Chondrocyte (in vitro differentiated cells): ENCODE measurements around the gene VMP1. TPM values are rescaled to one million over a fixed set of nuclear protein-coding genes. Genes with fewer than 3 reads are reported as not detected.
"Not testable (repeated sequence)": the region's sequence is repeated elsewhere in the genome, so short reads cannot be mapped to it uniquely, and the experiment has no call there.

ENCODE experiments used
- DNase-seq: peaks from one replicate; pipeline ENCODE4 v3.0.0; 2021; ENCODE audit warnings: mixed read lengths, low spot score
- H3K27ac Mint-ChIP-seq: one replicate; pipeline ENCODE4 v1.8.0; 2021; ENCODE audit warnings: mild to moderate bottlenecking, moderate library complexity, mixed read lengths; ENCODE audit not compliant: unreplicated experiment
- H3K27me3 Mint-ChIP-seq: 2 replicates; pipeline ENCODE4 v1.8.0; 2021; ENCODE audit warnings: low read depth, mixed read lengths
- H3K36me3 Mint-ChIP-seq: 2 replicates; pipeline ENCODE4 v1.8.0; 2021; ENCODE audit warnings: low read depth, mixed read lengths
- H3K4me1 Mint-ChIP-seq: 2 replicates; pipeline ENCODE4 v1.8.0; 2021; ENCODE audit warnings: low read depth, mild to moderate bottlenecking, mixed read lengths
- H3K4me3 Mint-ChIP-seq: one replicate; pipeline ENCODE4 v1.8.0; 2021; ENCODE audit warnings: mild to moderate bottlenecking, moderate library complexity, mixed read lengths; ENCODE audit not compliant: unreplicated experiment
- H3K9me3 Mint-ChIP-seq: 2 replicates; pipeline ENCODE4 v1.8.0; 2021; ENCODE audit warnings: low read depth, mixed read lengths
- total RNA-seq: library from RNA; stranded (reverse); gene quantifications from 3 replicates; pipeline ENCODE4 v1.2.1, GENCODE V29; 2021
- TF ChIP-seq, protein P1 (sequence below): fragments of 200-600 bp; sonication (generic); IDR thresholded peaks from 2 replicates; pipeline ENCODE4 v1.5.0; 2021; ENCODE audit warnings: antibody characterized with exemption, mild to moderate bottlenecking, moderate library complexity

Gene VMP1
- total RNA-seq, 1 donor from 2014 or later, result 295 TPM

DNA sequence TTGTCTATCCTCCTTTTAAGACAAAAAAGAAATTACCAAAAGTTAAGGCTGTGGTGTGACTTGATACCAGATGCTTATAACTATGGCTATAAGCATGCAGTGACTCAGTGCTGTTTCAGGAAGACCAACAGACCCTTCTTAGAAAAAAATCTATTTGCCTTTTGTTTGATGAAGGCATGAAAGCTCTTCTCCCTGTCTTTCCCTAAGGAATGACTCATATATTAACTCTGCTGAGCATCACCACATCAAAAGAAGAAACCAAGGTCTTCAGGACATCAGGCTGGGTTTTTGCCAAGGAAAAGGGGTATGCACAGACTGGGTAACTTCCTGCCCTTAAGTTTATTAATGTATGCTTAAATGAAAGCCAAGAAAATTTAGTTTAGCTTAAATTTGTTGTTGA, 47.1 kb downstream of the VMP1 start:
- Mint-ChIP-seq H3K27ac (peak overlapping the region; percentile 89), H3K27me3 (no peaks in the 10 kb centered on the region), H3K36me3 (peaks cover 5% of the 10 kb centered on the region), H3K4me3 (peak overlapping the region; percentile 43), H3K9me3 (peaks cover 3% of the 10 kb centered on the region), H3K4me1 (peaks cover 72% of the 10 kb centered on the region)
- DNase-seq, result no peak
- TF ChIP-seq, protein P1, sequence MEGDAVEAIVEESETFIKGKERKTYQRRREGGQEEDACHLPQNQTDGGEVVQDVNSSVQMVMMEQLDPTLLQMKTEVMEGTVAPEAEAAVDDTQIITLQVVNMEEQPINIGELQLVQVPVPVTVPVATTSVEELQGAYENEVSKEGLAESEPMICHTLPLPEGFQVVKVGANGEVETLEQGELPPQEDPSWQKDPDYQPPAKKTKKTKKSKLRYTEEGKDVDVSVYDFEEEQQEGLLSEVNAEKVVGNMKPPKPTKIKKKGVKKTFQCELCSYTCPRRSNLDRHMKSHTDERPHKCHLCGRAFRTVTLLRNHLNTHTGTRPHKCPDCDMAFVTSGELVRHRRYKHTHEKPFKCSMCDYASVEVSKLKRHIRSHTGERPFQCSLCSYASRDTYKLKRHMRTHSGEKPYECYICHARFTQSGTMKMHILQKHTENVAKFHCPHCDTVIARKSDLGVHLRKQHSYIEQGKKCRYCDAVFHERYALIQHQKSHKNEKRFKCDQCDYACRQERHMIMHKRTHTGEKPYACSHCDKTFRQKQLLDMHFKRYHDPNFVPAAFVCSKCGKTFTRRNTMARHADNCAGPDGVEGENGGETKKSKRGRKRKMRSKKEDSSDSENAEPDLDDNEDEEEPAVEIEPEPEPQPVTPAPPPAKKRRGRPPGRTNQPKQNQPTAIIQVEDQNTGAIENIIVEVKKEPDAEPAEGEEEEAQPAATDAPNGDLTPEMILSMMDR, result no peak

DNA sequence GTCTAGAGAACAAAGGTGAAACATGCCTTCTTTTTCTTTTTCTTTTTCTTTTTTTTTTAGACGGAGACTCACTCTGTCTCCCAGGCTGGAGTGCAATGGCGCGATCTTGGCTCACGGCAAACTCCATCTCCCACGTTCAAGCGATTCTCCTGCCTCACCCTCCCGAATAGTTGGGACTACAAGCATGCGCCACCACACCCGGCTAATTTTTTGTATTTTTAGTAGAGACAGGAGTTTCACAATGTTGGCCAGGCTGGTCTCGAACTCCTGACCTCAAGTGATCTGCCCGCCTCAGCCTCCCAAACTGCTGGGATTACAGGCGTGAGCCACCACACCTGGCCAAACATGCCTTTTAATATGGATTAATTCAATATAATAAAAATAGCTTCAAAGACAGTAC, 47.6 kb downstream of the VMP1 start:
- H3K27ac Mint-ChIP-seq, result peak overlapping the region; percentile 89
- H3K9me3 Mint-ChIP-seq, H3K27me3 Mint-ChIP-seq, DNase-seq, H3K36me3 Mint-ChIP-seq: not testable (repeated sequence)
- H3K4me3 Mint-ChIP-seq, result peak overlapping the region; percentile 43
- H3K4me1 Mint-ChIP-seq, result peaks cover 76% of the 10 kb centered on the region

DNA sequence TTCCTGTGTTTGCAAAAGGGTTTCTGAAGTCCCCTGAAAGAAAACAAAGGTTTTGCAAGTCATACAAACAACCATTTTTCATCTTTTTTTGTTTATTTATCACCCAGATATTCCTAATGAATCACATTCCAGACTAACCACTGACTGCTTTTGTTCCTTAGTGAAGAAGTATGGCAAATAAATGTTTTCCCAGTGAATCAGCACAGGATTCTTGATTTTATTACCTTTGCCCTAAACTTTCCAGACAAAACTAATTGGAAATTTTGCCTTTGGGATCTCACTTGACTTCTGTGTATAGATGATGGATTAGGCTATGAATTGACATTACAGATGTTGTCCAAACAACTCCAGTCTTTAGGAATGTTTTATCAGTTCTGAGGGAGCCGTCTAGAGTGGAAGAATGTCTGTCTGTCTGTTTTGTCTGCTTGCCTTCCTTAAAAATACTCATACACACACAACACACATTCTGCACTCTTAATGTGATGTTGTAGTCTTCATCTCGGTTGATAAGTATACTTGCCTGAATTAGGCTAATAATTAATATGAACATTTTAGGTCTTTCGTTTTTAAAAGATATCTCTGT, 48.9 kb downstream of the VMP1 start:
- peaks cover 7% of the 10 kb centered on the region for H3K9me3 Mint-ChIP-seq
- DNase-seq, result no peak
- peak overlapping the region; percentile 89 for H3K27ac Mint-ChIP-seq
- peaks cover 80% of the 10 kb centered on the region for H3K4me1 Mint-ChIP-seq
- peaks cover 12% of the 10 kb centered on the region for H3K36me3 Mint-ChIP-seq
- H3K27me3 Mint-ChIP-seq, result no peaks in the 10 kb centered on the region
- TF ChIP-seq, protein P1, result no peak
- no peak overlapping the region for H3K4me3 Mint-ChIP-seq

DNA sequence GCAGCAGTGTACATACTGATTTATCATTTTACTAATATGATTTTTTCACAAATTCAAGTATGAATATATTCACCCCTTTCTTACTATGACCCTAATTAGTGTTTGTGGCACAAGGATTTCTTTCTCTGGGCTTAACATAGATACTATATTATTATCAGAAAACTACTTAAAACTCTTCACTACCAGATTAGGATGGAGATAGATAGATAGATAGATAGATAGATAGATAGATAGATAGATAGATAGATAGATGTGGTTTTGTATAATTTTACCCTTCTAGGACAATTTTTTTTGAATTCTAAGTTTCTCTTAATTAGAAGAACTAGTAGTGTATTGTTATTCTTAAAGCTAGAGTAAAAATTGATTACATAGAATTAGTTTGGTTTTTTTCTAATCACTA, 49.6 kb downstream of the VMP1 start:
- Mint-ChIP-seq H3K27me3 (no peaks in the 10 kb centered on the region), H3K4me3 (no peak overlapping the region), H3K27ac (peak overlapping the region; percentile 89), H3K4me1 (peaks cover 81% of the 10 kb centered on the region), H3K36me3 (peaks cover 13% of the 10 kb centered on the region), H3K9me3 (peaks cover 7% of the 10 kb centered on the region)
- DNase-seq, result no peak
- TF ChIP-seq, protein P1, result no peak

DNA sequence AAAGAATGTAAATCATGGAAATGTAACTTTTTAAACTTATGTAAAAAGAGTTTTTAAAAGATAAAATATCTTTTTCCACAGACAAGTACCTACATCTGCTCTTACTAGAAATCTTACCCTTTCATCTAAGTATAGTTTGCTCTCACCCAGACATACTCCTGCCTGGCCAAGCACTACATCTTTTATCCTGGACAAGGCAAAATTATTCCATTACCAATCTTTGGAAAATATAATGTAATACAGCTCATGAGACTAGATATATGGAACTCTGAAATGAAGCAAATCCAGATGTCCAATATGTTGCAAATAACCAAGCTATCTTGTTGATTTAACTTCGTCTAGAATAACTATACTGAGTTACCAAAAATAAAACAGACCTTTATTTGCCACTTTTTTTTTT, 50.0 kb downstream of the VMP1 start:
- peaks cover 79% of the 10 kb centered on the region for H3K4me1 Mint-ChIP-seq
- peak overlapping the region; percentile 89 for H3K27ac Mint-ChIP-seq
- H3K9me3 Mint-ChIP-seq, result peaks cover 7% of the 10 kb centered on the region
- no peaks in the 10 kb centered on the region for H3K27me3 Mint-ChIP-seq
- no peak for DNase-seq
- TF ChIP-seq, protein P1, result no peak
- peaks cover 13% of the 10 kb centered on the region for H3K36me3 Mint-ChIP-seq
- no peak overlapping the region for H3K4me3 Mint-ChIP-seq

DNA sequence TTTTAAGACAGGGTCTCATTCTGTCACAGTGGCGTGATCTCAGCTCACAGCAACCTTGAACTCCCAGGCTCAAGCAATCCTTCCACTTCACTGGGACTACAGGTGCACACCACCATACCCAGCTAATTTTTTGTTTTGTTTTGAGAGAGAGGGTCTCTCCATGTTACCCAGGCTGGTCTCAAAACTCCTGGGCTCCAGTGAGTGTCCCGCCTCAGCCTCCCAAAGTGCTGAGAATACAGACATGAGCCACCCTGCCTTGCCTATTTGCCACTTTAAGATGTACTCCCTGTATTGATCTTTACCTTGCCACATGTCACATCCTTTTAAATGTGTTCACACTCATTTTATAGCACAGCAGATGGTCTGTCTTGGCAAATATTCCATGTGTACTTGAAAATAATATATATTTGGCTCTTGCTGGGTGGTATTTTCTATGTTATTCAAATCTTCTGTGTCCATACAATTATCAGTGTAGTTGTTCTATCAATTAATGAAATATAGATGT, 50.5 kb downstream of the VMP1 start:
- peaks cover 7% of the 10 kb centered on the region for H3K9me3 Mint-ChIP-seq
- H3K4me3 Mint-ChIP-seq, result no peak overlapping the region
- H3K27ac Mint-ChIP-seq, result peak overlapping the region; percentile 75
- H3K36me3 Mint-ChIP-seq, result peaks cover 13% of the 10 kb centered on the region
- TF ChIP-seq, protein P1, result no peak
- H3K27me3 Mint-ChIP-seq, result no peaks in the 10 kb centered on the region
- H3K4me1 Mint-ChIP-seq, result peaks cover 82% of the 10 kb centered on the region
- no peak for DNase-seq

DNA sequence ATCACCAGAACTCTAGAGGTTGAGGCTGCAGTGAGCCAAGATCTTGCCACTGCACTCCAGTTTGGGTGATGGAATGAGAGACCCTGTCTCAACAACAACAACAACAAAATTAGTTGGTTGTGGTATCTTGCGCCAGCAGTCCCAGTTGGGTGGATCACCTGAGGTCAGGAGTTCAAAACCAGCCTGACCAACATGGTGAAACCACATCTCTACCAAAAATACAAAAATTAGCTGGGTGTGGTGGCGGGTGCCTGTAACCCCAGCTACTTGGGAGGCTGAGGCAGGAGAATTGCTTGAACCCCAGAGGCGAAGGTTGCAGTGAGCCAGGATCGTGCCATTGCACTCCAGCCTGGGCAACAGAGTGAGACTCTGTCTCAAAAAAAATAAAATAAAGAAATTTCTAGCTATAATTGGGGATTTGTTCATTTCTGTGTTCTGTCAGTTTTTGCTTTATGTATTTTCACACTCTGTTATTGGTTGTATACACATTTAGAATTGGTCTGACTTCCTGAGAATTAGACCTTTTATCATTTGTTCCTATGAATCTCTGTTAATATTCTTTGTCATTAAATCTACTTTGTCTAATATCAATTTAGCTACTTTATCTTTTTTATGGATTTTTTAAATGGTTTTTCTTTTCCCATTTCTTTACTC, 51.7 kb downstream of the VMP1 start:
- H3K36me3 Mint-ChIP-seq, result peaks cover 13% of the 10 kb centered on the region
- peak overlapping the region; percentile 17 for H3K27ac Mint-ChIP-seq
- H3K9me3 Mint-ChIP-seq, DNase-seq, H3K4me3 Mint-ChIP-seq, H3K27me3 Mint-ChIP-seq: not testable (repeated sequence)
- peaks cover 80% of the 10 kb centered on the region for H3K4me1 Mint-ChIP-seq
